Endothelial cell of umbilical vein (primary cell): ENCODE measurements around the gene DDX11.

Experiments used
- CTCF ChIP-seq, 2 donors: IDR thresholded peaks; 1 replicate in 1 of 2; 2 replicates in 1 of 2; pipeline ENCODE4 v1.5.1; 2011; ENCODE audit warnings: low read length in 2 of 2, mild to moderate bottlenecking in 2 of 2, moderate library complexity in 2 of 2, control low read depth in 1 of 2, inconsistent platforms in 1 of 2, low read depth in 1 of 2; ENCODE audit not compliant: insufficient read depth in 1 of 2; ENCODE audit errors: extremely low read depth in 1 of 2
- EZH2 ChIP-seq: IDR thresholded peaks from 2 replicates; pipeline ENCODE4 v1.6.1; 2012; ENCODE audit warnings: borderline replicate concordance, low read depth, mild to moderate bottlenecking, moderate library complexity, low read length, inconsistent platforms; ENCODE audit not compliant: severe bottlenecking
- POLR2A ChIP-seq: IDR thresholded peaks from 2 replicates; pipeline ENCODE4 v1.6.1; 2012; ENCODE audit warnings: low read depth, mild to moderate bottlenecking, control low read depth, low read length

DNA sequence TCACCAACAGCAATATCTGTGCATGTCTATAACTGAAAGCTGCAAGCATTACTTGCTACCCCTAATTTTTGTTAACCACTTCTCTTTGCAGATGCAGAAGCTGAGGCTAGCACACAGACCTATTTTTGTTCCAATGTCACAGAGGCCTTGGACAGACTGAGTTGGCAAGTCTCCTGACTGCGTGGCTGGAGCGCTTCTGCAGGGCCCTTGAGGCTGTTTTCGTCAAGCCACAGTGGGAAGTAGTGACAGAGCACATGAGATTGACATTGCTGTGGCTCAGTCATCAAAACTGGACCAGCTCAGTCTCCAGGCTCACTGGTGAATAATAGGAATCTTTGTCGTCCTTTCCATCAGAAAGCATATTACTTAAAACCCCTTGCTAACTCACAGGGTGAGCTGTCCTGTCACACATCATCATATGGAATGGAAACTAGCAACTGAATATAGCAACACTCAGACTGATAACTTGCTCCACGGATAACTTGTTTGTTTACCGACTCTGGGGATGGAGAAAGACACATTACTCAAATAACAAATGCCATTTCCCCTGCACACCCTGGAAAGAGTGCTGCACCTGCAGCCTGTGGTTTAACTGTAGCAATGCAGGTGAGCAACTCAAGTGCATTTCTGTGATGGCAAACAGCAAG, 43.6 kb upstream of the DDX11 start:
- TF ChIP-seq CTCF (IDR thresholded peaks at IDR 0.05; ENCODE audit: extremely low read depth in 1 of 2, insufficient read depth in 1 of 2, low read depth in 1 of 2, low read length in 2 of 2): no peak
- no peak for TF ChIP-seq POLR2A
- TF ChIP-seq EZH2: no peak
